Stimulated activated CD4-positive, alpha-beta T cell treated with anti-CD3 and anti-CD28 coated beads, Interleukin-1b, Interleukin-23, amount 100 ng/mL, for 1 hour (primary cell): ENCODE measurements around the gene SEPTIN10.
"Not testable (repeated sequence)": the region's sequence is repeated elsewhere in the genome, so short reads cannot be mapped to it uniquely, and the experiment has no call there.

Experiments
- DNase-seq, 2 donors: peaks; one replicate each; pipeline ENCODE4 v3.0.0-alpha.2; 2020; ENCODE audit warnings: low read depth in 2 of 2

SEPTIN10 gene

GRCh38 chr2:109633284-109633961, 19.7 kb upstream of the SEPTIN10 start:
- no peak for DNase-seq

- DNase-seq: no peak
Observed at GRCh38 chr2:109632158-109632789, 18.5 kb upstream of the SEPTIN10 start.

GRCh38 chr2:109631741-109632140, 18.0 kb upstream of the SEPTIN10 start:
- DNase-seq: no peak

- no peak for DNase-seq
Observed at GRCh38 chr2:109630441-109631430, 17.0 kb upstream of the SEPTIN10 start.

- DNase-seq: no peak
Observed at GRCh38 chr2:109629867-109630266, 16.1 kb upstream of the SEPTIN10 start.

GRCh38 chr2:109628321-109628720, 14.6 kb upstream of the SEPTIN10 start:
- DNase-seq: not testable (repeated sequence)

GRCh38 chr2:109624339-109624738, 10.6 kb upstream of the SEPTIN10 start:
- DNase-seq: no peak

GRCh38 chr2:109623923-109624322, 10.2 kb upstream of the SEPTIN10 start:
- no peak for DNase-seq

- no peak for DNase-seq
Observed at GRCh38 chr2:109623297-109623696, 9.5 kb upstream of the SEPTIN10 start.

GRCh38 chr2:109619032-109619615, 5.4 kb upstream of the SEPTIN10 start:
- no peak for DNase-seq

- no peak for DNase-seq
Observed at GRCh38 chr2:109616184-109616583, 2.4 kb upstream of the SEPTIN10 start.

- no peak for DNase-seq
Observed at GRCh38 chr2:109615637-109616144, 1.9 kb upstream of the SEPTIN10 start.

GRCh38 chr2:109614715-109615636, 1.2 kb upstream of the SEPTIN10 start:
- no peak for DNase-seq

- DNase-seq: no peak
Observed at GRCh38 chr2:109613081-109613921, 465 bp downstream of the SEPTIN10 start.

- no peak for DNase-seq
Observed at GRCh38 chr2:109611467-109612095, 2.2 kb downstream of the SEPTIN10 start.

- no peak for DNase-seq
Observed at GRCh38 chr2:109609352-109610024, 4.3 kb downstream of the SEPTIN10 start.

- DNase-seq: no peak
Observed at GRCh38 chr2:109607766-109608165, 6.0 kb downstream of the SEPTIN10 start.

GRCh38 chr2:109604597-109604996, 9.2 kb downstream of the SEPTIN10 start:
- no peak for DNase-seq
